Upper lobe of left lung (tissue), 4 donors: Measurements from ENCODE around the gene MLLT3.

Experiments used
- POLR2A ChIP-seq, 4 donors: fragments of 450-650 bp; IDR thresholded peaks; one replicate each; pipeline ENCODE4 v1.5.1; 2016 to 2017; ENCODE audit warnings: antibody characterized with exemption in 4 of 4, mild to moderate bottlenecking in 2 of 4
- TF ChIP-seq, protein P1 (sequence below), 6 experiments: fragments of 450-650 bp in 4 of 6; fragments of 200-600 bp in 2 of 6; sonication (generic) in 2 of 6; IDR thresholded peaks; one replicate each; pipeline ENCODE4 v1.5.1; 2016 to 2019; ENCODE audit warnings: antibody characterized with exemption in 6 of 6

DNA sequence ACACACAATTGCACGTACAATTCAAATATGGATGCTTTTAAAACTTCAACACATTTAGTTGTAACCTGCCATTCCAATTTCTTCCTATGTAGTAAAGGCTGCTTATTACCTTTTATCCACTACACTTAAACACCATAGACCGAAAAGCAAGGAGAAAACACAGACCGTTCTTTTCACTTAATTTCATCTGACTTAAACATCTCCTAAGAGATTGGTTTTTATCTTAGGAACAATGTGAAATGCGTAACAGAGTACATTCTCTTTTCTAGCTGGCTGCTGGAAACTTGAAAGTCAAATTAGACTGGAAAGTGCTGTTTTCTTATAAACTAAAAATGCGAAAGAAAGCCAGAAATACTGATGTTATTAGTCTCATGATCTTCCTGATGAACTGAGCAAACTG lies 241.8 kb downstream of the MLLT3 start:
- no peak for TF ChIP-seq POLR2A (IDR thresholded peaks at IDR 0.05)
- TF ChIP-seq, protein P1, sequence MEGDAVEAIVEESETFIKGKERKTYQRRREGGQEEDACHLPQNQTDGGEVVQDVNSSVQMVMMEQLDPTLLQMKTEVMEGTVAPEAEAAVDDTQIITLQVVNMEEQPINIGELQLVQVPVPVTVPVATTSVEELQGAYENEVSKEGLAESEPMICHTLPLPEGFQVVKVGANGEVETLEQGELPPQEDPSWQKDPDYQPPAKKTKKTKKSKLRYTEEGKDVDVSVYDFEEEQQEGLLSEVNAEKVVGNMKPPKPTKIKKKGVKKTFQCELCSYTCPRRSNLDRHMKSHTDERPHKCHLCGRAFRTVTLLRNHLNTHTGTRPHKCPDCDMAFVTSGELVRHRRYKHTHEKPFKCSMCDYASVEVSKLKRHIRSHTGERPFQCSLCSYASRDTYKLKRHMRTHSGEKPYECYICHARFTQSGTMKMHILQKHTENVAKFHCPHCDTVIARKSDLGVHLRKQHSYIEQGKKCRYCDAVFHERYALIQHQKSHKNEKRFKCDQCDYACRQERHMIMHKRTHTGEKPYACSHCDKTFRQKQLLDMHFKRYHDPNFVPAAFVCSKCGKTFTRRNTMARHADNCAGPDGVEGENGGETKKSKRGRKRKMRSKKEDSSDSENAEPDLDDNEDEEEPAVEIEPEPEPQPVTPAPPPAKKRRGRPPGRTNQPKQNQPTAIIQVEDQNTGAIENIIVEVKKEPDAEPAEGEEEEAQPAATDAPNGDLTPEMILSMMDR (IDR thresholded peaks at IDR 0.05) = no peak
